ENCODE measurements around the gene ANO7. TPM values are rescaled to one million over a fixed set of nuclear protein-coding genes. Genes with fewer than 3 reads are reported as not detected.

The ANO7 gene
- total RNA-seq, 1 experiment from 2014 or later, result 0.84 TPM

GRCh38 chr2:241190291-241190981 lies 2.0 kb downstream of the ANO7 start (continued):
- TF ChIP-seq CTCF (IDR thresholded peaks at IDR 0.05 in 2 of 3, conservative IDR thresholded peaks at IDR 0.05 in 1 of 3; ENCODE audit: borderline replicate concordance in 1 of 3, insufficient read depth in 1 of 3, low read depth in 2 of 3, low read length in 2 of 3), result no peak

- RAD21 ChIA-PET (ENCODE audit: low non-redundant PET in 1 of 2, low total read pairs in 2 of 2, uncharacterized antibody in 2 of 2, unreplicated experiment in 2 of 2), result no interaction called here
- no peaks in the 10 kb centered on the region for H3K4me1 ChIP-seq (ENCODE audit: control insufficient read depth in 1 of 2, insufficient read depth in 2 of 2, low read length in 2 of 2)
- DNase-seq (ENCODE audit: low read depth, low spot score), result no peak
- H3K9ac ChIP-seq (ENCODE audit: low read length), result no peak overlapping the region
- H3K9me2 ChIP-seq (ENCODE audit: insufficient read depth), result no peaks in the 10 kb centered on the region
- no TSS peak for BruUV-seq (replicated peaks)
- TF ChIP-seq CBX3 (IDR thresholded peaks at IDR 0.05; ENCODE audit: low read depth) (no peak), MAX (IDR thresholded peaks at IDR 0.05) (no peak), ZFX (IDR thresholded peaks at IDR 0.05) (no peak), ZNF274 (IDR thresholded peaks at IDR 0.05; ENCODE audit: low read depth, low read length) (no peak), EZH2phosphoT487 (IDR thresholded peaks at IDR 0.05; ENCODE audit: borderline replicate concordance) (no peak), SP1 (IDR thresholded peaks at IDR 0.05; ENCODE audit: low read depth) (no peak), YY1 (IDR thresholded peaks at IDR 0.05; ENCODE audit: extremely low read depth, insufficient replicate concordance, low read depth, low read length) (no peak)
- no peaks in the 10 kb centered on the region for H3K9me3 ChIP-seq (ENCODE audit: control insufficient read depth in 1 of 2, insufficient read depth in 1 of 2, low read depth in 1 of 2, low read length in 2 of 2)
- no peak overlapping the region for H3K27ac ChIP-seq (ENCODE audit: low read depth, low read length)
- no peak for ATAC-seq
- H4K20me1 ChIP-seq (ENCODE audit: insufficient read depth), result no peaks in the 10 kb centered on the region
- H3K4me3 ChIP-seq (replicated peaks in 1 of 2; ENCODE audit: low read depth in 1 of 2, low read length in 2 of 2), result no peak overlapping the region
- no peak overlapping the region for H3K4me2 ChIP-seq (ENCODE audit: low read length)
- intact Hi-C loops (cut with micrococcal nuclease), result no loop called here
- CTCF ChIA-PET, result no interaction called here
- no peaks in the 10 kb centered on the region for H3K36me3 ChIP-seq (ENCODE audit: control insufficient read depth in 1 of 2, insufficient read depth in 2 of 2, low read length in 2 of 2)
- H3K27me3 ChIP-seq (ENCODE audit: insufficient read depth, low read length), result no peaks in the 10 kb centered on the region
- H3K79me2 ChIP-seq (ENCODE audit: insufficient read depth, low read length), result no peaks in the 10 kb centered on the region
- POLR2A ChIA-PET, result no interaction called here
- no peak overlapping the region for H2AFZ ChIP-seq (ENCODE audit: low read depth, low read length, poor library complexity, severe bottlenecking)
Measured at GRCh38 chr2:241191081-241191480, 2.6 kb downstream of the ANO7 start.
